ENCODE data around the gene RAD50. TPM values are rescaled to one million over a fixed set of nuclear protein-coding genes. Genes with fewer than 3 reads are reported as not detected.
A peak's percentile ranks its signal among the peaks of the same experiment; 100 is the strongest.
"Not testable (repeated sequence)": the region's sequence is repeated elsewhere in the genome, so short reads cannot be mapped to it uniquely, and the experiment has no call there.

The RAD50 gene
- polyA plus RNA-seq, 1 of the 3 experiments (the other 2 are of a cell fraction) = 20.0 TPM

DNA sequence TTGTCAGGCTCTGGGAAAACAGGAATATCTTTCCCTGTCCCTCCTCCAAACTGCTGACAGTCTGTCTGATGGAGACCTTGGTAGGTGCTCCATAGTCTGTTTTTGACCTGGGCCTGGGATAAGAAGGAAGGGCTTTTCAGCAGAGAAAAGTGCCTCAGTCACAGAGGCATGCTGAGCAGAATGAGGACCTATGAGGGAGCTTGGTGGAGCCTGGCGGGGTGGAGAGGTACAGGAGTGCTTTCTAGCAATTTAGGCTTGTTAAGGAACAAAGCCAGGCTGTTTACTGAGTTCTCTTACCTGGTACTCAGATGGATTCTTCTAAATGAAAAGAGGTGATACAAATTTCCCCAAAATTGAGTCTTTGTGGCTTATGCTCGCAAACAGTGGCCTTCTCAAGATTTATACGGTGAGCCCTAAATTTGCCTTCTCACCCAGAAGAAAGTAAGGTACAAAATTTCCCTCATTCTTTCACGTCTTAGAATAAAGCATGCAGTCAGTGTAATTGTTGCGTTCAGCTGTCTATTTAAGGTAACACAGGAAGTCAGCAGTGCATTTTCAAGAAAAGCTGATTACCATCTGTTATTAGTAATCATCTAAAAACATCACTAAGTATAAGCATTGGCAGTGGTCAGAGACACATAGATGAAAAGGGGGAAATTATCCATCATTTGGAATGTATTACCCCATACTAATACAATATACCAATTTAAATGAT, 72.6 kb downstream of the RAD50 start (continued):
- TF ChIP-seq, protein P1, sequence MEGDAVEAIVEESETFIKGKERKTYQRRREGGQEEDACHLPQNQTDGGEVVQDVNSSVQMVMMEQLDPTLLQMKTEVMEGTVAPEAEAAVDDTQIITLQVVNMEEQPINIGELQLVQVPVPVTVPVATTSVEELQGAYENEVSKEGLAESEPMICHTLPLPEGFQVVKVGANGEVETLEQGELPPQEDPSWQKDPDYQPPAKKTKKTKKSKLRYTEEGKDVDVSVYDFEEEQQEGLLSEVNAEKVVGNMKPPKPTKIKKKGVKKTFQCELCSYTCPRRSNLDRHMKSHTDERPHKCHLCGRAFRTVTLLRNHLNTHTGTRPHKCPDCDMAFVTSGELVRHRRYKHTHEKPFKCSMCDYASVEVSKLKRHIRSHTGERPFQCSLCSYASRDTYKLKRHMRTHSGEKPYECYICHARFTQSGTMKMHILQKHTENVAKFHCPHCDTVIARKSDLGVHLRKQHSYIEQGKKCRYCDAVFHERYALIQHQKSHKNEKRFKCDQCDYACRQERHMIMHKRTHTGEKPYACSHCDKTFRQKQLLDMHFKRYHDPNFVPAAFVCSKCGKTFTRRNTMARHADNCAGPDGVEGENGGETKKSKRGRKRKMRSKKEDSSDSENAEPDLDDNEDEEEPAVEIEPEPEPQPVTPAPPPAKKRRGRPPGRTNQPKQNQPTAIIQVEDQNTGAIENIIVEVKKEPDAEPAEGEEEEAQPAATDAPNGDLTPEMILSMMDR (IDR thresholded peaks at IDR 0.05) = no peak
- no peak for TF ChIP-seq MEF2A (IDR thresholded peaks at IDR 0.05; ENCODE audit: borderline replicate concordance, low read depth)

DNA sequence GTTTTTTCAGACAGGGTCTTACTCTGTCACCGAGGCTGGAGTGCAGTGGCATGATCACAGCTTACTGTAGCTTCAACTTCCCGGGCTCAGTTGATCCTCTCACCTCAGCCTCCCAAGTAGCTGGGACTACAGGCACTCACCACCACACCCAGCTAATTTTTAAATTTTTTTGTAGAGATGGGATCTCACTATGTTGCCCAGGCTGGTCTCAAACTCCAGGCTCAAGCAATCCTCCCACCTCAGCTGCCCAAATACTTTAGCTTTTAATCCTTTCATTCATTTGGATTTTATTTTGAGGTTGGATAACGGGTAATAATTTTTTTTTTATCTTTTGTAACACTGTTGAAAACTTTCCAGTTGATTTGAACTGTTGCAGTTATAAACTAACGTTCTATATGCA, 76.8 kb downstream of the RAD50 start:
- H3K79me2 ChIP-seq (ENCODE audit: insufficient read depth); H3K4me2 ChIP-seq; POLR2A ChIA-PET; H3K4me1 ChIP-seq (ENCODE audit: control insufficient read depth in 1 of 2, insufficient read depth in 2 of 2, low read depth in 1 of 2, low read length in 1 of 2); H3K9me3 ChIP-seq; H2AFZ ChIP-seq (ENCODE audit: low read depth); DNase-seq; H3K9ac ChIP-seq; H4K20me1 ChIP-seq (ENCODE audit: insufficient read depth); H3F3A ChIP-seq (replicated peaks; ENCODE audit: insufficient read depth); H3K27me3 ChIP-seq (ENCODE audit: insufficient read depth); H3K9me2 ChIP-seq; H3K27ac ChIP-seq (ENCODE audit: low read depth in 2 of 2, low read length in 1 of 2); H3K4me3 ChIP-seq (ENCODE audit: low read depth in 2 of 2, low read length in 1 of 2): not testable (repeated sequence)
- 98% methylated on average over 4 of the region's 4 CpGs for WGBS (ENCODE audit: low lambda C conversion rate)
- peaks cover 50 to 53% of the 10 kb centered on the region in 2 experiments for H3K36me3 ChIP-seq (replicated peaks in 1 of 2; ENCODE audit: control insufficient read depth in 1 of 2, insufficient read depth in 2 of 2, low read length in 1 of 2)
- CTCF ChIA-PET = interaction anchor here (1.6 to 2.4 kb wide), 2 partner anchors 8 to 9 kb away, joined by 3 to 6 read pairs; no protein-coding TSS in a partner anchor

- Histone ChIP-seq H2AFZ (ENCODE audit: low read depth) (no peak overlapping the region), H4K20me1 (ENCODE audit: insufficient read depth) (no peaks in the 10 kb centered on the region), H3K9me2 (no peaks in the 10 kb centered on the region), H3K4me3 (ENCODE audit: low read depth in 2 of 2, low read length in 1 of 2) (no peak overlapping the region), H3K36me3 (replicated peaks in 1 of 2; ENCODE audit: control insufficient read depth in 1 of 2, insufficient read depth in 2 of 2, low read length in 1 of 2) (peaks cover 60 to 71% of the 10 kb centered on the region in 2 experiments), H3K27ac (ENCODE audit: low read depth in 2 of 2, low read length in 1 of 2) (peak overlapping the region in 1 of 2 experiments; percentile 37; a peak in 1 of 4 replicates), H3K9ac (no peak overlapping the region), H3K4me2 (peak overlapping the region; percentile 2; the same call in 1 of the 2 replicates), H3K9me3 (no peaks in the 10 kb centered on the region), H3K27me3 (ENCODE audit: insufficient read depth) (no peaks in the 10 kb centered on the region), H3F3A (replicated peaks; ENCODE audit: insufficient read depth) (no peaks in the 10 kb centered on the region), H3K79me2 (ENCODE audit: insufficient read depth) (no peaks in the 10 kb centered on the region), H3K4me1 (ENCODE audit: control insufficient read depth in 1 of 2, insufficient read depth in 2 of 2, low read depth in 1 of 2, low read length in 1 of 2) (no peaks in the 10 kb centered on the region)
- TF ChIP-seq, protein P2, sequence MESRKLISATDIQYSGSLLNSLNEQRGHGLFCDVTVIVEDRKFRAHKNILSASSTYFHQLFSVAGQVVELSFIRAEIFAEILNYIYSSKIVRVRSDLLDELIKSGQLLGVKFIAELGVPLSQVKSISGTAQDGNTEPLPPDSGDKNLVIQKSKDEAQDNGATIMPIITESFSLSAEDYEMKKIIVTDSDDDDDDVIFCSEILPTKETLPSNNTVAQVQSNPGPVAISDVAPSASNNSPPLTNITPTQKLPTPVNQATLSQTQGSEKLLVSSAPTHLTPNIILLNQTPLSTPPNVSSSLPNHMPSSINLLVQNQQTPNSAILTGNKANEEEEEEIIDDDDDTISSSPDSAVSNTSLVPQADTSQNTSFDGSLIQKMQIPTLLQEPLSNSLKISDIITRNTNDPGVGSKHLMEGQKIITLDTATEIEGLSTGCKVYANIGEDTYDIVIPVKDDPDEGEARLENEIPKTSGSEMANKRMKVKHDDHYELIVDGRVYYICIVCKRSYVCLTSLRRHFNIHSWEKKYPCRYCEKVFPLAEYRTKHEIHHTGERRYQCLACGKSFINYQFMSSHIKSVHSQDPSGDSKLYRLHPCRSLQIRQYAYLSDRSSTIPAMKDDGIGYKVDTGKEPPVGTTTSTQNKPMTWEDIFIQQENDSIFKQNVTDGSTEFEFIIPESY (IDR thresholded peaks at IDR 0.05; ENCODE audit: borderline replicate concordance, low read depth) = no peak
- TF ChIP-seq ELF1 (IDR thresholded peaks at IDR 0.05) (no peak), GABPA (IDR thresholded peaks at IDR 0.05; ENCODE audit: low read depth) (no peak)
- ChIA-PET CTCF (no interaction called here), POLR2A (no interaction called here)
- 80% methylated on average over 4 of the region's 4 CpGs for WGBS (ENCODE audit: low lambda C conversion rate)
- DNase-seq = no peak
These were observed 79.1 kb downstream of the RAD50 start for GRCh38 chr5:132635873-132636272.
